ENCODE data around the gene KLHDC9. TPM values are rescaled to one million over a fixed set of nuclear protein-coding genes. Genes with fewer than 3 reads are reported as not detected.

KLHDC9 gene
- total RNA-seq, 2 experiments from 2014 or later = 0.30 TPM; not detected in 1

GRCh38 chr1:161089938-161090337 is 8.2 kb upstream of the KLHDC9 start:
- H3K27me3 Mint-ChIP-seq = no peaks in the 10 kb centered on the region
- CTCF ChIA-PET = interaction anchor here (0.9 to 7.0 kb wide), 5 partner anchors 8 to 409 kb away, joined by 3 to 58 read pairs (median 5); partner anchors contain the start of genes KLHDC9 and TOMM40L
- DNase-seq = no peak
- H3K27ac Mint-ChIP-seq = peak overlapping the region; percentile 55
- H3K4me1 Mint-ChIP-seq = peaks cover 32% of the 10 kb centered on the region
- no peaks in the 10 kb centered on the region for H3K36me3 Mint-ChIP-seq (ENCODE audit: low read depth)
- H3K4me3 Mint-ChIP-seq = no peak overlapping the region
- POLR2A ChIA-PET = no interaction called here
- no peaks in the 10 kb centered on the region for H3K9me3 Mint-ChIP-seq

- CTCF ChIA-PET = interaction anchor here (0.6 to 2.5 kb wide), 3 partner anchors 12 to 806 kb away, joined by 4 to 6 read pairs (median 4); partner anchors contain the start of gene PEX19
- H3K4me1 Mint-ChIP-seq = peaks cover 32% of the 10 kb centered on the region
- no peaks in the 10 kb centered on the region for H3K27me3 Mint-ChIP-seq
- POLR2A ChIA-PET = no interaction called here
- H3K27ac Mint-ChIP-seq = peak overlapping the region; percentile 9
- H3K4me3 Mint-ChIP-seq = no peak overlapping the region
- H3K36me3 Mint-ChIP-seq (ENCODE audit: low read depth) = no peaks in the 10 kb centered on the region
- no peaks in the 10 kb centered on the region for H3K9me3 Mint-ChIP-seq
- DNase-seq = no peak
Measured at GRCh38 chr1:161090617-161091016, 7.5 kb upstream of the KLHDC9 start.

DNA sequence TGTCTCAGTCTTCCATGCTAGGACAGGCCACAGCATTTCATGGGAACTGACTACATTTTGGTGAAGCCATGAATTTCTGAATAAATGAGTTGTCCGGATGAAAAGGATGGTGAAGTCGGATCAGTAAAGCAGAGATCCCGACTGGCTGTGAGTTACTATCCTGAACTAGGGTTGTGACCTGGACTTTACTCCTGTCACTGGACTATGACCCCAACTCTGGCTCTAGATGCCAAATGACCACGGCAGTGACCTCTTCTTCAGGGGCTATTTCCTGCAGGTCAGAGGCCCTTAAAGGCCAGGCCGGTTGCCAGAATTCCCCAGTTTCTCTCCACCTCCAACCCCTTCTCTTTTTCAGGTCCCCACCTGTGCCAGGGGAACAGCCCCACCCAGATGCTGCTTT is 7.1 kb upstream of the KLHDC9 start:
- Mint-ChIP-seq H3K9me3 (no peaks in the 10 kb centered on the region), H3K4me3 (no peak overlapping the region), H3K4me1 (peaks cover 32% of the 10 kb centered on the region), H3K36me3 (ENCODE audit: low read depth) (no peaks in the 10 kb centered on the region), H3K27me3 (no peaks in the 10 kb centered on the region), H3K27ac (no peak overlapping the region)
- CTCF ChIA-PET = interaction anchor here (1.0 kb wide), 2 partner anchors 19 to 26 kb away, joined by 3 to 4 read pairs; no protein-coding TSS in a partner anchor
- no peak for DNase-seq
- POLR2A ChIA-PET = no interaction called here

DNA sequence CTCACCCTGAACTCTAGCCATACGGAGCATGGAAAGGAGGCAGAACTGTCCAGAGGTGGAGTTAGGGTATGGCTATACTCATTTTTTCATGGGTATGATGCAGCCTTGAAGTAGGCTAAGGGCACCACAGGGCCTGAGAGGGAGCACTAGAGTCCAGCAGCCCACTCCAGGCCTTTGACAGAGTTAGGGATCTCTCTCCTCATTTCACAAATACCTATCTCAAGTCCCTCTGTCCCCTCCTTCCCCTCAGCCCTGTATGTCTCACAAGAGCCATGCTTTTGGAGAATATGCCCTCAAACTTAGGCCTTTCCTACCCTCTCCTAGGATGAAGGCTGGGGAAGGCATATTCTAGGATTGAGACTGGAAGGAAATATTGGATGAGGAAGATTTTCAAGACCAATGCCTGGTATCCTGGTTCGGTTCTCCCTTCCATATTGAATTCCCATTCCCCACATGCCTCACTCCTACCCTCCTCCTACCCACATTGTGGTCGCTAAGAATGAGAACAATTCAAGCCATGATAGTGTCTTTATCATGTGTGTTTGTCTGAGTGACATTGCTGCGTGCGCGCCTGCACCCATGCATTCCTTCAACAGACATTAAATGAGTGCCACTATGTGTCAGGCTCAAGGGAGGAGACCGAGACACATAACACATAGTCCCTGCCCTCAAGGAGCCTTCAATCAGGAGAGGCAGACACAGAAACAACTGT is 6.2 kb upstream of the KLHDC9 start:
- H3K4me1 Mint-ChIP-seq = peaks cover 33% of the 10 kb centered on the region
- no peak overlapping the region for H3K27ac Mint-ChIP-seq
- no peaks in the 10 kb centered on the region for H3K27me3 Mint-ChIP-seq
- DNase-seq = no peak
- ChIA-PET POLR2A (no interaction called here), CTCF (interaction anchor here (1.0 to 9.9 kb wide), 5 partner anchors 8 to 74 kb away, joined by 3 to 185 read pairs (median 4); partner anchors contain the start of genes ARHGAP30 and PPOX)
- no peak overlapping the region for H3K4me3 Mint-ChIP-seq
- no peaks in the 10 kb centered on the region for H3K9me3 Mint-ChIP-seq
- no peaks in the 10 kb centered on the region for H3K36me3 Mint-ChIP-seq (ENCODE audit: low read depth)

- H3K36me3 Mint-ChIP-seq (ENCODE audit: low read depth) = no peaks in the 10 kb centered on the region
- H3K27ac Mint-ChIP-seq = peak overlapping the region; percentile 22
- no peaks in the 10 kb centered on the region for H3K9me3 Mint-ChIP-seq
- no peaks in the 10 kb centered on the region for H3K27me3 Mint-ChIP-seq
- no peak for DNase-seq
- CTCF ChIA-PET = interaction anchor here (0.5 to 9.9 kb wide), 9 partner anchors 8 to 258 kb away, joined by 3 to 185 read pairs (median 4); partner anchors contain the start of genes ARHGAP30, PPOX and USF1
- H3K4me3 Mint-ChIP-seq = no peak overlapping the region
- POLR2A ChIA-PET = no interaction called here
- H3K4me1 Mint-ChIP-seq = peaks cover 40% of the 10 kb centered on the region
Measured at GRCh38 chr1:161092621-161093028, 5.5 kb upstream of the KLHDC9 start.

GRCh38 chr1:161094481-161094880 is 3.7 kb upstream of the KLHDC9 start:
- no peak overlapping the region for H3K4me3 Mint-ChIP-seq
- POLR2A ChIA-PET = no interaction called here

GRCh38 chr1:161095230-161095629 is 2.9 kb upstream of the KLHDC9 start:
- Mint-ChIP-seq H3K4me3 (no peak overlapping the region), H3K36me3 (ENCODE audit: low read depth) (peaks cover 10% of the 10 kb centered on the region), H3K9me3 (no peaks in the 10 kb centered on the region), H3K27ac (peak overlapping the region; percentile 66), H3K27me3 (no peaks in the 10 kb centered on the region), H3K4me1 (peaks cover 52% of the 10 kb centered on the region)
- ChIA-PET CTCF (interaction anchor here (1.0 to 9.9 kb wide), 5 partner anchors 9 to 27 kb away, joined by 3 to 185 read pairs (median 4); partner anchors contain the start of genes ARHGAP30 and NECTIN4), POLR2A (no interaction called here)
- no peak for DNase-seq

More at GRCh38 chr1:161094481-161094880, 3.7 kb upstream of the KLHDC9 start:
- Mint-ChIP-seq H3K9me3 (no peaks in the 10 kb centered on the region), H3K36me3 (ENCODE audit: low read depth) (peaks cover 5% of the 10 kb centered on the region), H3K27me3 (no peaks in the 10 kb centered on the region), H3K4me1 (peaks cover 52% of the 10 kb centered on the region), H3K27ac (no peak overlapping the region)
- CTCF ChIA-PET = interaction anchor here (1.0 to 9.9 kb wide), 4 partner anchors 9 to 22 kb away, joined by 3 to 185 read pairs (median 4); partner anchors contain the start of gene ARHGAP30
- DNase-seq = no peak

DNA sequence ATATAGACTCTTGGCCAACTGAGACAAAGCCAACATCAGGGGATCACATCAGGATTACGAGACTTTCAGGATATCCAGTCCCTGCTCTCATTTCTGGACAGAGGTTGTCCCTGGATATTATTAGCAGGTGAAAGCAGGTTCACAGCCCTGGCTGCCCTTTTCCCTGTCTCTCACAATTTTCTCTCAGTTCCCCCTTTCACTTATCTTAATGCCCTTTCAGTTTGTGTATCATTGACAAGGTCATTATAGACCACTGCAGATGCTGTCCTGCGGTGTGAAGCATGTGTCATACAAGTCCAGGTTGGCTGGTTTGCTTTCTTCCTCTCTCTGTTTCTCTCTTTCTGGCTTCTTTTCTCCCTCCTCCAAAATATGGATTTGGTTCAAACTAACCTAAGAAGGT is 2.1 kb upstream of the KLHDC9 start:
- H3K27ac Mint-ChIP-seq = no peak overlapping the region
- peaks cover 14% of the 10 kb centered on the region for H3K36me3 Mint-ChIP-seq (ENCODE audit: low read depth)
- no peak overlapping the region for H3K4me3 Mint-ChIP-seq

GRCh38 chr1:161096530-161096929 is 1.6 kb upstream of the KLHDC9 start:
- Mint-ChIP-seq H3K36me3 (ENCODE audit: low read depth) (peaks cover 17% of the 10 kb centered on the region), H3K27ac (no peak overlapping the region), H3K4me1 (peaks cover 39% of the 10 kb centered on the region), H3K27me3 (no peaks in the 10 kb centered on the region), H3K9me3 (no peaks in the 10 kb centered on the region), H3K4me3 (no peak overlapping the region)
- no peak for DNase-seq
- CTCF ChIA-PET = interaction anchor here (0.8 to 9.9 kb wide), 13 partner anchors 10 to 107 kb away, joined by 3 to 185 read pairs (median 9); partner anchors contain the start of genes ARHGAP30, NECTIN4, TSTD1 and USF1
- POLR2A ChIA-PET = interaction anchor here (1.0 to 1.1 kb wide), 2 partner anchors 26 to 51 kb away, joined by 3 read pairs; partner anchors contain the start of genes ARHGAP30 and USF1

More for the DNA sequence above, 2.1 kb upstream of the KLHDC9 start:
- H3K4me1 Mint-ChIP-seq = peaks cover 44% of the 10 kb centered on the region
- ChIA-PET POLR2A (interaction anchor here (1.0 to 1.1 kb wide), 2 partner anchors 26 to 51 kb away, joined by 3 read pairs; partner anchors contain the start of genes ARHGAP30 and USF1), CTCF (interaction anchor here (1.1 to 9.9 kb wide), 7 partner anchors 10 to 98 kb away, joined by 3 to 185 read pairs (median 20); partner anchors contain the start of genes ARHGAP30, NECTIN4, TSTD1 and USF1)
- no peak for DNase-seq
- H3K27me3 Mint-ChIP-seq = no peaks in the 10 kb centered on the region
- no peaks in the 10 kb centered on the region for H3K9me3 Mint-ChIP-seq

DNA sequence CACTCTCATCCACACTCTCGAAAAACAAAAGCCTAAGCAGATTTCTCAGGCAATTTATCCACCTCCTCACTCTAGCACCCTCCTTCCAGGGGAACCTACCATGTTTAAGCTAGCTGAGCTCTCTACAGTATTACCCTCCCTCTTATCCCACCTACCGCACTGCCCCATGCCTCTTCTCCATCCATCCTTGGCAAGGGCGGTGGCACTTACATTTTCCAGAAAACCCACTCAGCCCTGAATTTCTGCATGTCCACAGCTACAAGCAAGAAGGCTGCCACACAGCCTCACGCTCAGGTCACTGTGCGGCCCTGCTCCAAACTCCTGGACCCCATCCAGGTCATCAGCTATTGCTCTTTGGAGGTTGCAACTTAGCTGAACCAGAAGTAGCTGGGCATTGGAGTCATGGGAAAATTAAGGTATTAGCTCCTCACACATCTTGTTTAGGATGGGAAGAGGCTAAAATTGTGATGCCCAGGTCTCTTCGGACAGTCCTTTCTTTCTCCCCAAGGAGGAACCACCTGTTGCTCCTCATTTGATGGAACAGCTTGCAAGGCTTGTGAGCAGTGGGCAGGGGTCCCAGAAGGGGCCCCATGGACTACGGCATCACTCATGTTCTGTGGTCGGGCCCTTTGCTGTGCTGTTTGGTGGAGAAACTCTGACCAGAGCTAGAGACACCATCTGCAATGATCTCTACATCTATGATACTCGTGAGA is 1.1 kb downstream of the KLHDC9 start:
- Mint-ChIP-seq H3K9me3 (no peaks in the 10 kb centered on the region), H3K4me1 (peaks cover 20% of the 10 kb centered on the region), H3K4me3 (peak overlapping the region; percentile 63), H3K27ac (no peak overlapping the region), H3K27me3 (no peaks in the 10 kb centered on the region), H3K36me3 (ENCODE audit: low read depth) (peaks cover 20% of the 10 kb centered on the region)
- POLR2A ChIA-PET = no interaction called here
- CTCF ChIA-PET = interaction anchor here (0.6 to 9.9 kb wide), 16 partner anchors 13 to 111 kb away, joined by 3 to 185 read pairs (median 4); partner anchors contain the start of genes ARHGAP30, NECTIN4, NIT1 and PFDN2
- no peak for DNase-seq

- CTCF ChIA-PET = interaction anchor here (1.0 to 9.9 kb wide), 4 partner anchors 28 to 381 kb away, joined by 3 to 185 read pairs (median 3); partner anchors contain the start of genes ARHGAP30 and TSTD1
- no peak for DNase-seq
- Mint-ChIP-seq H3K9me3 (no peaks in the 10 kb centered on the region), H3K27ac (no peak overlapping the region), H3K27me3 (no peaks in the 10 kb centered on the region), H3K36me3 (ENCODE audit: low read depth) (peaks cover 22% of the 10 kb centered on the region), H3K4me3 (no peak overlapping the region), H3K4me1 (peaks cover 21% of the 10 kb centered on the region)
- POLR2A ChIA-PET = no interaction called here
Measured at GRCh38 chr1:161100556-161100955, 2.4 kb downstream of the KLHDC9 start.

DNA sequence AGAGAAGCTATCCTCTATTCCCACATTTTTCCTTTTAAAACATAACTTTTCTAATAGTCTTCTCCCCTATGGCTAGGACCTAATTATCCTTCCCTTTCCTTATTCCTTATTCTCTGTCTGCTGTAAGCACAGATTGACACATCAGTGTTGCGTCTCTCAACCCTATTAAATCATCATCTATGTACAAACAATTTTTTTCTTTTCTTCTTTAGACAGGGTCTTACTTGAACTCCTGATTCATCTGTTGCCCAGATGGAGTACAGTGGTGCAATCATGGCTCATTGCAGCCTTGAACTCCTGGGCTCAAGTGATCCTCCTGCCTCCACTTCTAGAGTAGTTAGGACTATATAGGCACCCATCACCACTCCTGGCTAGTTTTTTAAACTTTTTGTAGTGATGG is 8.3 kb downstream of the KLHDC9 start:
- Mint-ChIP-seq H3K9me3 (no peaks in the 10 kb centered on the region), H3K27me3 (no peaks in the 10 kb centered on the region), H3K4me1 (peaks cover 15% of the 10 kb centered on the region), H3K27ac (no peak overlapping the region), H3K36me3 (ENCODE audit: low read depth) (peaks cover 20% of the 10 kb centered on the region), H3K4me3 (no peak overlapping the region)
- ChIA-PET POLR2A (no interaction called here), CTCF (interaction anchor here (1.3 to 3.1 kb wide), 3 partner anchors 9 to 12 kb away, joined by 3 to 11 read pairs (median 7); partner anchors contain the start of genes KLHDC9, NIT1 and PFDN2)
- no peak for DNase-seq
